Neural cell (in vitro differentiated cells): ENCODE results near the gene IGF1R. TPM values are rescaled to one million over a fixed set of nuclear protein-coding genes. Genes with fewer than 3 reads are reported as not detected.

ENCODE experiments used
- H2AFZ ChIP-seq: fragments of 200-600, 300-800 bp; sonication (generic), shearing (Covaris generic); 2 replicates; pipeline ENCODE4 v1.6.0; 2014; ENCODE audit warnings: low read depth, mild to moderate bottlenecking, antibody characterized with exemption, low read length, moderate library complexity
- H3F3A ChIP-seq: fragments of 200-600 bp; shearing (Covaris generic); 2 replicates; pipeline ENCODE4 v1.6.1; 2016; ENCODE audit warnings: mild to moderate bottlenecking, moderate library complexity, mixed read lengths, antibody characterized with exemption, low read length; ENCODE audit not compliant: insufficient read depth, poor library complexity, severe bottlenecking
- H3K27ac ChIP-seq: fragments of 200-600, 300-800 bp; sonication (generic), shearing (Covaris generic); 2 replicates; pipeline ENCODE4 v1.5.1; 2014; ENCODE audit warnings: mild to moderate bottlenecking, low read length, moderate library complexity
- H3K27me3 ChIP-seq: fragments of 300-800, 200-600 bp; sonication (generic), shearing (Covaris generic); 2 replicates; pipeline ENCODE4 v1.6.0; 2014; ENCODE audit warnings: mild to moderate bottlenecking, low read depth, low read length, moderate library complexity; ENCODE audit not compliant: insufficient read depth
- H3K36me3 ChIP-seq: fragments of 300-800, 200-600 bp; sonication (generic), shearing (Covaris generic); 2 replicates; pipeline ENCODE4 v1.5.1; 2014; ENCODE audit warnings: mild to moderate bottlenecking, antibody characterized with exemption, low read length, moderate library complexity; ENCODE audit not compliant: insufficient read depth
- H3K4me2 ChIP-seq: fragments of 300-800, 200-600 bp; sonication (generic), shearing (Covaris generic); 2 replicates; pipeline ENCODE4 v1.6.0; 2014; ENCODE audit warnings: mild to moderate bottlenecking, low read length
- H3K4me3 ChIP-seq: fragments of 300-800, 200-600 bp; sonication (generic), shearing (Covaris generic); 2 replicates; pipeline ENCODE4 v1.5.1; 2014; ENCODE audit warnings: mild to moderate bottlenecking, low read length, moderate library complexity
- H3K79me2 ChIP-seq: fragments of 200-600 bp; shearing (Covaris generic); replicated peaks from 2 replicates; pipeline ENCODE4 v1.6.0; 2014; ENCODE audit warnings: mild to moderate bottlenecking, low read length, moderate library complexity; ENCODE audit not compliant: insufficient read depth
- H3K9ac ChIP-seq: fragments of 300-800, 200-600 bp; sonication (generic), shearing (Covaris generic); 2 replicates; pipeline ENCODE4 v1.6.1; 2016; ENCODE audit warnings: mild to moderate bottlenecking, low read length, mixed read lengths
- H3K9me2 ChIP-seq: fragments of 200-600 bp; shearing (Covaris generic); 2 replicates; pipeline ENCODE4 v1.6.1; 2016; ENCODE audit warnings: mild to moderate bottlenecking, low read length, mixed read lengths; ENCODE audit not compliant: insufficient read depth
- H3K9me3 ChIP-seq: fragments of 200-600, 300-800 bp; sonication (generic), shearing (Covaris generic); 2 replicates; pipeline ENCODE4 v1.6.1; 2016; ENCODE audit warnings: mild to moderate bottlenecking, mixed run types, low read length, moderate library complexity, mixed read lengths
- H4K20me1 ChIP-seq: fragments of 200-600 bp; shearing (Covaris generic); 2 replicates; pipeline ENCODE4 v1.6.1; 2016; ENCODE audit warnings: mild to moderate bottlenecking, mixed run types; ENCODE audit not compliant: insufficient read depth
- EP300 ChIP-seq: fragments of 450-650 bp; conservative IDR thresholded peaks from 2 replicates; pipeline ENCODE4 v1.6.1; 2014; ENCODE audit warnings: antibody characterized with exemption, mild to moderate bottlenecking, moderate library complexity; ENCODE audit not compliant: poor library complexity, severe bottlenecking
- EZH2 ChIP-seq: fragments of 200-600, 300-800 bp; shearing (Covaris generic), sonication (generic); IDR thresholded peaks from 2 replicates; pipeline ENCODE4 v1.6.1; 2014; ENCODE audit warnings: antibody characterized with exemption, low read length, borderline replicate concordance, mild to moderate bottlenecking; ENCODE audit not compliant: insufficient read depth, poor library complexity, severe bottlenecking
- MXI1 ChIP-seq: fragments of 450-650 bp; conservative IDR thresholded peaks from 2 replicates; pipeline ENCODE4 v1.6.1; 2014; ENCODE audit warnings: antibody characterized with exemption, mild to moderate bottlenecking; ENCODE audit not compliant: poor library complexity, severe bottlenecking
- POLR2AphosphoS5 ChIP-seq: IDR thresholded peaks from 2 replicates; pipeline ENCODE4 v1.6.1; 2012
- RAD21 ChIP-seq: fragments of 450-650 bp; conservative IDR thresholded peaks from 2 replicates; pipeline ENCODE4 v1.6.1; 2014; ENCODE audit warnings: antibody characterized with exemption, mild to moderate bottlenecking, moderate library complexity
- SMC3 ChIP-seq: fragments of 450-650 bp; conservative IDR thresholded peaks from 2 replicates; pipeline ENCODE4 v1.6.1; 2014; ENCODE audit warnings: antibody characterized with exemption, mild to moderate bottlenecking, moderate library complexity; ENCODE audit not compliant: poor library complexity
- TAF1 ChIP-seq: IDR thresholded peaks from 2 replicates; pipeline ENCODE4 v1.6.1; 2012; ENCODE audit warnings: low read depth
- polyA plus RNA-seq: library from polyadenylated mRNA; depleted of rRNA; stranded (reverse); fragments of >200 nt; gene quantifications from 2 replicates; pipeline ENCODE4 v1.2.3, GENCODE V29; 2014
- TF ChIP-seq, protein P1 (sequence below): fragments of 450-650 bp; IDR thresholded peaks from 2 replicates; pipeline ENCODE4 v1.5.1; 2014; ENCODE audit warnings: antibody characterized with exemption, mild to moderate bottlenecking, moderate library complexity; ENCODE audit not compliant: poor library complexity, severe bottlenecking
- TF ChIP-seq, protein P2 (sequence below): IDR thresholded peaks from 2 replicates; pipeline ENCODE4 v1.6.1; 2012; ENCODE audit warnings: borderline replicate concordance

The IGF1R gene
- polyA plus RNA-seq, 1 donor from 2014 or later = 10.9 TPM

- no peaks in the 10 kb centered on the region for H3F3A ChIP-seq
- H3K9me3 ChIP-seq = peaks cover 11% of the 10 kb centered on the region
- no peak for TF ChIP-seq SMC3
- no peak for TF ChIP-seq EZH2
- no peak for TF ChIP-seq RAD21
- no peaks in the 10 kb centered on the region for H4K20me1 ChIP-seq
- H3K36me3 ChIP-seq = peaks cover 16% of the 10 kb centered on the region
- no peaks in the 10 kb centered on the region for H3K27me3 ChIP-seq
- H3K27ac ChIP-seq = no peak overlapping the region
- H3K9me2 ChIP-seq = no peaks in the 10 kb centered on the region
- no peak overlapping the region for H3K4me3 ChIP-seq
- H3K4me2 ChIP-seq = no peak overlapping the region
- no peak overlapping the region for H2AFZ ChIP-seq
- no peak overlapping the region for H3K9ac ChIP-seq
- H3K79me2 ChIP-seq = no peaks in the 10 kb centered on the region
Observed at GRCh38 chr15:98898122-98898521, 249.8 kb downstream of the IGF1R start.

GRCh38 chr15:98899272-98900021 lies 251.1 kb downstream of the IGF1R start:
- Histone ChIP-seq H3K27me3 (no peaks in the 10 kb centered on the region), H3K4me3 (no peak overlapping the region), H3K79me2 (no peaks in the 10 kb centered on the region), H3K4me2 (no peak overlapping the region), H2AFZ (no peak overlapping the region), H3K9me3 (peaks cover 11% of the 10 kb centered on the region), H4K20me1 (no peaks in the 10 kb centered on the region), H3K9me2 (no peaks in the 10 kb centered on the region), H3K27ac (no peak overlapping the region), H3F3A (no peaks in the 10 kb centered on the region), H3K36me3 (peaks cover 16% of the 10 kb centered on the region), H3K9ac (no peak overlapping the region)
- TF ChIP-seq MXI1 (no peak), SMC3 (no peak), EP300 (no peak), EZH2 (no peak), TAF1 (no peak), RAD21 (no peak)
- TF ChIP-seq, protein P1, sequence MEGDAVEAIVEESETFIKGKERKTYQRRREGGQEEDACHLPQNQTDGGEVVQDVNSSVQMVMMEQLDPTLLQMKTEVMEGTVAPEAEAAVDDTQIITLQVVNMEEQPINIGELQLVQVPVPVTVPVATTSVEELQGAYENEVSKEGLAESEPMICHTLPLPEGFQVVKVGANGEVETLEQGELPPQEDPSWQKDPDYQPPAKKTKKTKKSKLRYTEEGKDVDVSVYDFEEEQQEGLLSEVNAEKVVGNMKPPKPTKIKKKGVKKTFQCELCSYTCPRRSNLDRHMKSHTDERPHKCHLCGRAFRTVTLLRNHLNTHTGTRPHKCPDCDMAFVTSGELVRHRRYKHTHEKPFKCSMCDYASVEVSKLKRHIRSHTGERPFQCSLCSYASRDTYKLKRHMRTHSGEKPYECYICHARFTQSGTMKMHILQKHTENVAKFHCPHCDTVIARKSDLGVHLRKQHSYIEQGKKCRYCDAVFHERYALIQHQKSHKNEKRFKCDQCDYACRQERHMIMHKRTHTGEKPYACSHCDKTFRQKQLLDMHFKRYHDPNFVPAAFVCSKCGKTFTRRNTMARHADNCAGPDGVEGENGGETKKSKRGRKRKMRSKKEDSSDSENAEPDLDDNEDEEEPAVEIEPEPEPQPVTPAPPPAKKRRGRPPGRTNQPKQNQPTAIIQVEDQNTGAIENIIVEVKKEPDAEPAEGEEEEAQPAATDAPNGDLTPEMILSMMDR = no peak

GRCh38 chr15:98900356-98900755 lies 252.0 kb downstream of the IGF1R start:
- Histone ChIP-seq H3K4me3 (no peak overlapping the region), H3K9me3 (peaks cover 11% of the 10 kb centered on the region), H3K9ac (no peak overlapping the region), H3K79me2 (no peaks in the 10 kb centered on the region), H4K20me1 (no peaks in the 10 kb centered on the region), H2AFZ (no peak overlapping the region), H3K27ac (no peak overlapping the region), H3F3A (no peaks in the 10 kb centered on the region), H3K36me3 (peaks cover 16% of the 10 kb centered on the region), H3K27me3 (no peaks in the 10 kb centered on the region), H3K4me2 (no peak overlapping the region), H3K9me2 (no peaks in the 10 kb centered on the region)
- TF ChIP-seq TAF1 = no peak
- TF ChIP-seq EZH2 = no peak
- no peak for TF ChIP-seq EP300
- TF ChIP-seq, protein P2, sequence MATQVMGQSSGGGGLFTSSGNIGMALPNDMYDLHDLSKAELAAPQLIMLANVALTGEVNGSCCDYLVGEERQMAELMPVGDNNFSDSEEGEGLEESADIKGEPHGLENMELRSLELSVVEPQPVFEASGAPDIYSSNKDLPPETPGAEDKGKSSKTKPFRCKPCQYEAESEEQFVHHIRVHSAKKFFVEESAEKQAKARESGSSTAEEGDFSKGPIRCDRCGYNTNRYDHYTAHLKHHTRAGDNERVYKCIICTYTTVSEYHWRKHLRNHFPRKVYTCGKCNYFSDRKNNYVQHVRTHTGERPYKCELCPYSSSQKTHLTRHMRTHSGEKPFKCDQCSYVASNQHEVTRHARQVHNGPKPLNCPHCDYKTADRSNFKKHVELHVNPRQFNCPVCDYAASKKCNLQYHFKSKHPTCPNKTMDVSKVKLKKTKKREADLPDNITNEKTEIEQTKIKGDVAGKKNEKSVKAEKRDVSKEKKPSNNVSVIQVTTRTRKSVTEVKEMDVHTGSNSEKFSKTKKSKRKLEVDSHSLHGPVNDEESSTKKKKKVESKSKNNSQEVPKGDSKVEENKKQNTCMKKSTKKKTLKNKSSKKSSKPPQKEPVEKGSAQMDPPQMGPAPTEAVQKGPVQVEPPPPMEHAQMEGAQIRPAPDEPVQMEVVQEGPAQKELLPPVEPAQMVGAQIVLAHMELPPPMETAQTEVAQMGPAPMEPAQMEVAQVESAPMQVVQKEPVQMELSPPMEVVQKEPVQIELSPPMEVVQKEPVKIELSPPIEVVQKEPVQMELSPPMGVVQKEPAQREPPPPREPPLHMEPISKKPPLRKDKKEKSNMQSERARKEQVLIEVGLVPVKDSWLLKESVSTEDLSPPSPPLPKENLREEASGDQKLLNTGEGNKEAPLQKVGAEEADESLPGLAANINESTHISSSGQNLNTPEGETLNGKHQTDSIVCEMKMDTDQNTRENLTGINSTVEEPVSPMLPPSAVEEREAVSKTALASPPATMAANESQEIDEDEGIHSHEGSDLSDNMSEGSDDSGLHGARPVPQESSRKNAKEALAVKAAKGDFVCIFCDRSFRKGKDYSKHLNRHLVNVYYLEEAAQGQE = no peak
- TF ChIP-seq RAD21 = no peak
- no peak for TF ChIP-seq MXI1
- TF ChIP-seq POLR2AphosphoS5 = no peak
- no peak for TF ChIP-seq SMC3
- TF ChIP-seq, protein P1 = no peak
